ENCODE data around the gene CNNM4. TPM values are rescaled to one million over a fixed set of nuclear protein-coding genes. Genes with fewer than 3 reads are reported as not detected.

CNNM4 gene
- total RNA-seq, 1 experiment from 2014 or later = 12.5 TPM

- no peak overlapping the region for H3K4me3 ChIP-seq (ENCODE audit: low read length)
- peaks cover 39% of the 10 kb centered on the region for H3K4me1 ChIP-seq (ENCODE audit: insufficient read depth, low read length)
- H3F3A ChIP-seq (ENCODE audit: low read length, unreplicated experiment) = no peaks in the 10 kb centered on the region
- H3K27ac ChIP-seq (ENCODE audit: low read length) = no peak overlapping the region
- DNase-seq = no peak
- no peak overlapping the region for H3K9ac ChIP-seq (ENCODE audit: low read length)
- H2AFZ ChIP-seq (ENCODE audit: low read length) = peak overlapping the region; percentile 29; the same call in 1 of the 2 replicates
- H3K9me2 ChIP-seq (replicated peaks; ENCODE audit: low read length) = no peaks in the 10 kb centered on the region
- no peaks in the 10 kb centered on the region for H3K27me3 ChIP-seq (ENCODE audit: low read length)
- H3K4me2 ChIP-seq (ENCODE audit: low read length) = no peak overlapping the region
- no TSS peak for BruUV-seq (replicated peaks)
- TF ChIP-seq EZH2 (IDR thresholded peaks at IDR 0.05; ENCODE audit: low read length, unreplicated experiment) = no peak
- no peak for TF ChIP-seq EZH2phosphoT487 (IDR thresholded peaks at IDR 0.05; ENCODE audit: borderline replicate concordance, low read length)
- TF ChIP-seq CTCF (conservative IDR thresholded peaks at IDR 0.05; ENCODE audit: low read depth, low read length) = no peak
- intact Hi-C loops (cut with micrococcal nuclease) = no loop called here
- no peak for ATAC-seq
- peaks cover 36% of the 10 kb centered on the region for H3K79me2 ChIP-seq (ENCODE audit: low read length)
- ChIA-PET POLR2A (ENCODE audit: unreplicated experiment) (no interaction called here), CTCF (no interaction called here)
- peaks cover 10% of the 10 kb centered on the region; the same call in 1 of the 2 replicates for H4K20me1 ChIP-seq (ENCODE audit: low read length)
- H3K36me3 ChIP-seq (ENCODE audit: low read depth, low read length) = no peaks in the 10 kb centered on the region
- no peaks in the 10 kb centered on the region for H3K9me3 ChIP-seq (ENCODE audit: low read length)
Observed at GRCh38 chr2:96759548-96759947, 1.2 kb upstream of the CNNM4 start.

GRCh38 chr2:96760986-96761832, 507 bp downstream of the CNNM4 start:
- CTCF ChIA-PET = interaction anchor here (0.6 kb wide), 1 partner anchor 26 kb away, joined by 3 read pairs; no protein-coding TSS in a partner anchor
- Histone ChIP-seq H4K20me1 (ENCODE audit: low read length) (peaks cover 10% of the 10 kb centered on the region; the same call in 1 of the 2 replicates), H3K27ac (ENCODE audit: low read length) (no peak overlapping the region), H3F3A (ENCODE audit: low read length, unreplicated experiment) (no peaks in the 10 kb centered on the region), H3K79me2 (ENCODE audit: low read length) (peaks cover 51% of the 10 kb centered on the region), H3K4me3 (ENCODE audit: low read length) (peak overlapping the region; percentile 93), H3K4me1 (ENCODE audit: insufficient read depth, low read length) (peaks cover 42% of the 10 kb centered on the region), H3K36me3 (ENCODE audit: low read depth, low read length) (no peaks in the 10 kb centered on the region), H3K9me3 (ENCODE audit: low read length) (no peaks in the 10 kb centered on the region), H3K9ac (ENCODE audit: low read length) (peak overlapping the region; percentile 71), H3K9me2 (replicated peaks; ENCODE audit: low read length) (no peaks in the 10 kb centered on the region), H2AFZ (ENCODE audit: low read length) (peak overlapping the region; percentile 66), H3K4me2 (ENCODE audit: low read length) (peak overlapping the region; percentile 100), H3K27me3 (ENCODE audit: low read length) (no peaks in the 10 kb centered on the region)
- POLR2A ChIA-PET (ENCODE audit: unreplicated experiment) = interaction anchor here (0.5 to 0.6 kb wide), 3 partner anchors 132 to 228 kb away, joined by 3 to 23 read pairs (median 4); no protein-coding TSS in a partner anchor
- BruUV-seq (replicated peaks) = no TSS peak
- intact Hi-C loops (cut with micrococcal nuclease) = loop anchor here (1.0 to 5.0 kb wide), 5 partner anchors 21 to 124 kb away; partner anchors contain the start of genes ANKRD39, KANSL3 and LMAN2L
- DNase-seq (peak; percentile 16), ATAC-seq (peak; percentile 9)
- TF ChIP-seq EZH2phosphoT487 (IDR thresholded peaks at IDR 0.05; ENCODE audit: borderline replicate concordance, low read length) (no peak), EZH2 (IDR thresholded peaks at IDR 0.05; ENCODE audit: low read length, unreplicated experiment) (no peak), CTCF (conservative IDR thresholded peaks at IDR 0.05; ENCODE audit: low read depth, low read length) (peak; percentile 49; the same call in 1 of the 2 replicates)
